Adrenal gland (tissue), 5 donors: ENCODE results near the gene TPRG1L.
"Not testable (repeated sequence)": the region's sequence is repeated elsewhere in the genome, so short reads cannot be mapped to it uniquely, and the experiment has no call there.

Experiments
- POLR2A ChIP-seq, 2 donors: fragments of 450-650 bp; IDR thresholded peaks; one replicate each; pipeline ENCODE4 v1.6.1; 2017; ENCODE audit warnings: antibody characterized with exemption in 2 of 2, mild to moderate bottlenecking in 2 of 2, moderate library complexity in 1 of 2
- TF ChIP-seq, protein P1 (sequence below), 6 experiments: fragments of 450-650 bp in 4 of 6; fragments of 200-600 bp in 2 of 6; sonication (generic) in 1 of 6; IDR thresholded peaks; 1 replicate in 5 of 6; 2 replicates in 1 of 6; pipeline versions ENCODE4 v1.5.1 to v1.8.0; 2016 to 2021; ENCODE audit warnings: antibody characterized with exemption in 6 of 6, mild to moderate bottlenecking in 2 of 6, moderate library complexity in 1 of 6
- donor health status: DM: no; HTN: no; CAD: no.

GRCh38 chr1:3583751-3584150 lies 41.1 kb upstream of the TPRG1L start:
- TF ChIP-seq POLR2A (IDR thresholded peaks at IDR 0.05): not testable (repeated sequence)
- TF ChIP-seq, protein P1, sequence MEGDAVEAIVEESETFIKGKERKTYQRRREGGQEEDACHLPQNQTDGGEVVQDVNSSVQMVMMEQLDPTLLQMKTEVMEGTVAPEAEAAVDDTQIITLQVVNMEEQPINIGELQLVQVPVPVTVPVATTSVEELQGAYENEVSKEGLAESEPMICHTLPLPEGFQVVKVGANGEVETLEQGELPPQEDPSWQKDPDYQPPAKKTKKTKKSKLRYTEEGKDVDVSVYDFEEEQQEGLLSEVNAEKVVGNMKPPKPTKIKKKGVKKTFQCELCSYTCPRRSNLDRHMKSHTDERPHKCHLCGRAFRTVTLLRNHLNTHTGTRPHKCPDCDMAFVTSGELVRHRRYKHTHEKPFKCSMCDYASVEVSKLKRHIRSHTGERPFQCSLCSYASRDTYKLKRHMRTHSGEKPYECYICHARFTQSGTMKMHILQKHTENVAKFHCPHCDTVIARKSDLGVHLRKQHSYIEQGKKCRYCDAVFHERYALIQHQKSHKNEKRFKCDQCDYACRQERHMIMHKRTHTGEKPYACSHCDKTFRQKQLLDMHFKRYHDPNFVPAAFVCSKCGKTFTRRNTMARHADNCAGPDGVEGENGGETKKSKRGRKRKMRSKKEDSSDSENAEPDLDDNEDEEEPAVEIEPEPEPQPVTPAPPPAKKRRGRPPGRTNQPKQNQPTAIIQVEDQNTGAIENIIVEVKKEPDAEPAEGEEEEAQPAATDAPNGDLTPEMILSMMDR (IDR thresholded peaks at IDR 0.05): not testable (repeated sequence)
